OCI-LY1 (cell line): Measurements from ENCODE around the gene ORAI3.

Experiments
- EZH2 ChIP-seq: fragments of 200-600 bp; sonication (generic), shearing (Covaris generic); IDR thresholded peaks from 2 replicates; pipeline ENCODE4 v1.8.0; 2017; ENCODE audit warnings: borderline replicate concordance, mixed run types, mild to moderate bottlenecking, antibody characterized with exemption, low read length, moderate library complexity, mixed read lengths
- TF ChIP-seq, protein P1 (sequence below): fragments of 200-600 bp; sonication (generic), shearing (Covaris generic); IDR thresholded peaks from 2 replicates; pipeline ENCODE4 v1.5.1; 2017; ENCODE audit warnings: mild to moderate bottlenecking, antibody characterized with exemption, low read length, moderate library complexity, mixed read lengths

DNA sequence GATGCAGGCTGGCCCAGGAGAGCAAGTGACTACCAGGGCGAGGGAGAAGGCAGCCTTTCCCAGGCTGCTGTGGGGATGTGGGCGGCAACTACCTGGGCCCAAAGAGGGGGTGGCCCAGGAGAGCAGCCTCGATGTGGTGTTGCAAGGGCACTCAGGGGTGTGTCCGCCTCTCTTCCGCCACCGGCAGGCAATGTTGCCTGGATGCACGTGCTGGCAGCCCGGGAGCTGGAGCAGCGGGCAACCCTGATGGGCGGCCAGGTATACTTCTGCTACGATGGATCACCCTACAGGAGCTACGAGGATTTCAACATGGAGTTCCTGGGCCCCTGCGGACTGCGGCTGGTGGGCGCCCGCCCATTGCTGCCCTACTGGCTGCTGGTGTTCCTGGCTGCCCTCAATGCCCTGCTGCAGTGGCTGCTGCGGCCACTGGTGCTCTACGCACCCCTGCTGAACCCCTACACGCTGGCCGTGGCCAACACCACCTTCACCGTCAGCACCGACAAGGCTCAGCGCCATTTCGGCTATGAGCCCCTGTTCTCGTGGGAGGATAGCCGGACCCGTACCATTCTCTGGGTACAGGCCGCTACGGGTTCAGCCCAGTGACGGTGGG lies 38.8 kb downstream of the ORAI3 start:
- TF ChIP-seq, protein P1, sequence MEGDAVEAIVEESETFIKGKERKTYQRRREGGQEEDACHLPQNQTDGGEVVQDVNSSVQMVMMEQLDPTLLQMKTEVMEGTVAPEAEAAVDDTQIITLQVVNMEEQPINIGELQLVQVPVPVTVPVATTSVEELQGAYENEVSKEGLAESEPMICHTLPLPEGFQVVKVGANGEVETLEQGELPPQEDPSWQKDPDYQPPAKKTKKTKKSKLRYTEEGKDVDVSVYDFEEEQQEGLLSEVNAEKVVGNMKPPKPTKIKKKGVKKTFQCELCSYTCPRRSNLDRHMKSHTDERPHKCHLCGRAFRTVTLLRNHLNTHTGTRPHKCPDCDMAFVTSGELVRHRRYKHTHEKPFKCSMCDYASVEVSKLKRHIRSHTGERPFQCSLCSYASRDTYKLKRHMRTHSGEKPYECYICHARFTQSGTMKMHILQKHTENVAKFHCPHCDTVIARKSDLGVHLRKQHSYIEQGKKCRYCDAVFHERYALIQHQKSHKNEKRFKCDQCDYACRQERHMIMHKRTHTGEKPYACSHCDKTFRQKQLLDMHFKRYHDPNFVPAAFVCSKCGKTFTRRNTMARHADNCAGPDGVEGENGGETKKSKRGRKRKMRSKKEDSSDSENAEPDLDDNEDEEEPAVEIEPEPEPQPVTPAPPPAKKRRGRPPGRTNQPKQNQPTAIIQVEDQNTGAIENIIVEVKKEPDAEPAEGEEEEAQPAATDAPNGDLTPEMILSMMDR: no peak
- TF ChIP-seq EZH2: no peak
